ENCODE data around the gene DCHS1. TPM values are rescaled to one million over a fixed set of nuclear protein-coding genes. Genes with fewer than 3 reads are reported as not detected.
A peak's percentile ranks its signal among the peaks of the same experiment; 100 is the strongest.

DCHS1 gene
- total RNA-seq, 2 experiments from 2014 or later: 2.1 to 2.5 TPM

DNA sequence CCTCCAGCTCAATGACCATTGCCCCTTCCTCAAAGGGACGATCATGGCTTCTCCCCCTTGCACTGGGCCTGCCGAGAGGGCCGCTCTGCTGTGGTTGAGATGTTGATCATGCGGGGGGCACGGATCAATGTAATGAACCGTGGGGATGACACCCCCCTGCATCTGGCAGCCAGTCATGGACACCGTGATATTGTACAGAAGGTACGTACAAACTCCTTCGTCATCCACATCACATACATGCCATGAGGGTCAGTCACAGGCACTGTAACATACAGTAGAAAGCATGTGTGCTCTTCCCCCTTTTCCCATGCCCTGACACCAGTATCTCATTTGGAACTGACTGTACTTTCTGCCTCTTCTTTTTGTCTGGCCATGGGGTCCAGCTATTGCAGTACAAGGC is 47.6 kb downstream of the DCHS1 start:
- ATAC-seq (ENCODE audit: low read depth): no peak
- Mint-ChIP-seq H3K27me3 (no peaks in the 10 kb centered on the region), H3K27ac (no peak overlapping the region), H3K4me1 (peaks cover 38% of the 10 kb centered on the region), H3K4me3 (peak overlapping the region; percentile 44), H3K36me3 (peaks cover 25% of the 10 kb centered on the region), H3K9me3 (no peaks in the 10 kb centered on the region)
- POLR2A ChIA-PET: interaction anchor here (1.0 to 9.4 kb wide), 3 partner anchors 12 to 83 kb away, joined by 3 to 95 read pairs (median 3); partner anchors contain the start of gene TPP1
- DNase-seq: no peak

GRCh38 chr11:6607190-6607795 is 48.3 kb downstream of the DCHS1 start:
- POLR2A ChIA-PET: interaction anchor here (0.9 to 9.4 kb wide), 6 partner anchors 13 to 204 kb away, joined by 3 to 95 read pairs (median 3); partner anchors contain the start of gene TPP1
- H3K4me3 Mint-ChIP-seq: peak overlapping the region; percentile 44
- DNase-seq: no peak
- H3K27ac Mint-ChIP-seq: no peak overlapping the region
- no peaks in the 10 kb centered on the region for H3K9me3 Mint-ChIP-seq
- peaks cover 41% of the 10 kb centered on the region for H3K4me1 Mint-ChIP-seq
- ATAC-seq (ENCODE audit: low read depth): no peak
- H3K36me3 Mint-ChIP-seq: peaks cover 25% of the 10 kb centered on the region
- H3K27me3 Mint-ChIP-seq: no peaks in the 10 kb centered on the region

DNA sequence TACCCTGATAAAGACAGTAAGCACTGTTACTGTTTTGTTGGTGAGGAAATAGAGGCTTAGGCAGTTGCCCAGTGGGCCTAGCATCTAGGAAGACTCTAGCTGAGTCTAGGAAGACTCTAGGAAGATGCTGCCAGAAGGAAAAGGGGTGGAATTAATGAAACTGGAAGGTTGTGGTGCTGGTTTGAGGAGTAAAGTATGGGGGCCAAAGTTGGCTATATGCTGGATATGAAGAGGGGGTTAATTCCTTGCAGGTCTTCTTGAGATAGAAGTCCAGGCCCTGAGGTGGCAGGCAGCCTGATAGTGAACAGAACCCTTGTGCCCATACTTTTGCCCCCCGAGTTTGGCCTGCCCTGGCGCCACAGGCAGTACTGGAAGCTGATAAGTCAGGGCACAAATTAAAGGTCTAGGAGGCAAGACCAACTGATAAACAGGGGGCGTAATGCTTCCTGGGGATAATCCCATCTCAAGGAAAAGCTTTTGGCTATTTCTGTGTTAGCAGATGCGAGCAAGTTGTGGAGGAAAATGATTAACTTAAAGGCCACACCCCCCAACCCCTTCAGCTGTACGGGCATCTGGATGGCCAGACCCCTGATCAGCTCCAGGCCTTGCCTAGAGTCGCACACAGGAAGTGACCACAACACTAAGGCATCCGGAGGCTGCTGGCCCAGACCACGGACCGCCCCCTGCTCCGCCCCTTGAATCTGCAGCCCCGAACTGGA is 49.0 kb downstream of the DCHS1 start:
- Mint-ChIP-seq H3K27ac (no peak overlapping the region), H3K4me1 (peaks cover 45% of the 10 kb centered on the region), H3K4me3 (no peak overlapping the region), H3K36me3 (peaks cover 26% of the 10 kb centered on the region), H3K27me3 (no peaks in the 10 kb centered on the region), H3K9me3 (no peaks in the 10 kb centered on the region)
- POLR2A ChIA-PET: interaction anchor here (0.9 to 9.4 kb wide), 5 partner anchors 14 to 204 kb away, joined by 3 to 95 read pairs (median 3); partner anchors contain the start of gene TPP1
- DNase-seq (peak; percentile 79), ATAC-seq (ENCODE audit: low read depth) (peak; percentile 19)

DNA sequence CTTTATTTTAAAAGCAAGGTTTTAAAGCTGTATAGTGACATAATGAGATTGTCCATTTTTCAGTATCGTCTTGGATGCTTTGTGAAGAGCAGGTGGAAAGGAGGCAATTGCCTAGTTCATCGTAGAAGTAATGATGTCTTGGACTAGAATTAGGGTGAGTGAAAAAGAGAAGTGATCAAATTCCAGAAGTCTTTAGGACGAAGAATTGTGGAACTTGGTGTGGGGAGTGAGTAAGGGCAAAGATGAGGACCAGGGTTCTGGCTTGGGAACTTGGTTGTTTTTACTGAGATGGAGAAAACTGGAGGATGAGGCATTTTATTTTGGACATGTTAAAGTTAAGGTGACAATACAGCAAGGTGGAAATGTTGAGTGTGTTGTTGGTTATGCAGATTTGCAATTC is 50.8 kb downstream of the DCHS1 start:
- ATAC-seq (ENCODE audit: low read depth) (no peak), DNase-seq (no peak)
- Mint-ChIP-seq H3K4me3 (no peak overlapping the region), H3K27ac (no peak overlapping the region), H3K27me3 (no peaks in the 10 kb centered on the region), H3K36me3 (peaks cover 21% of the 10 kb centered on the region), H3K4me1 (peaks cover 35% of the 10 kb centered on the region), H3K9me3 (no peaks in the 10 kb centered on the region)
- POLR2A ChIA-PET: interaction anchor here (0.8 to 9.4 kb wide), 10 partner anchors 15 to 215 kb away, joined by 3 to 95 read pairs (median 4); partner anchors contain the start of genes MRPL17, SMPD1 and TPP1

DNA sequence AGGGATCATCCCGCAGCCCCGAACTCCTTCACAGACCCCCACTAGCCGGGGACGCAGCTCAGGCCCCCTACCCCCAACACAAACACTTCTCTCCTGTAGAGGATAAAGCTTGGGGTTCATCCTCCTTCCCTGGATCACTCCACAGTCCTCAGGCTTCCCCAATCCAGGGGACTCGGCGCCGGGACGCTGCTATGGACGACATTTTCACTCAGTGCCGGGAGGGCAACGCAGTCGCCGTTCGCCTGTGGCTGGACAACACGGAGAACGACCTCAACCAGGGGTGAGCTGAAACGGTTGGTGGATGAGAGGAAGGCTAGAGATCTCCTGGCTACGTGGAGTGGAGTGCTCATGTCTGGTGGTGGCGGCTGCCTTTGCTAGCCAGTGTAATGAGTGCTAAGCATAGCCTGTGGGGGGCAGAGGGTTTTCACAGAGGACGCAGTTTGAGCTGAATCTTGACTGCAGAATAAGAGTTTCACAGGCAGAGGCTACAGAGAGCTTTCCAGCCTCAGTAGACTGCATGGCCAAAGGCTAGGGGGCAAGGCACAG is 51.5 kb downstream of the DCHS1 start:
- H3K9me3 Mint-ChIP-seq: no peaks in the 10 kb centered on the region
- DNase-seq (peak; percentile 63), ATAC-seq (ENCODE audit: low read depth) (peak; percentile 59)
- no peak overlapping the region for H3K27ac Mint-ChIP-seq
- peaks cover 38% of the 10 kb centered on the region for H3K4me1 Mint-ChIP-seq
- POLR2A ChIA-PET: interaction anchor here (0.8 to 9.4 kb wide), 12 partner anchors 16 to 214 kb away, joined by 3 to 95 read pairs (median 4); partner anchors contain the start of genes ARFIP2, MRPL17, SMPD1 and TIMM10B
- no peaks in the 10 kb centered on the region for H3K27me3 Mint-ChIP-seq
- H3K4me3 Mint-ChIP-seq: no peak overlapping the region
- peaks cover 20% of the 10 kb centered on the region for H3K36me3 Mint-ChIP-seq

- Mint-ChIP-seq H3K36me3 (peaks cover 18% of the 10 kb centered on the region), H3K9me3 (no peaks in the 10 kb centered on the region), H3K4me3 (no peak within 1 kb of the TSS), H3K4me1 (peaks cover 35% of the 10 kb centered on the region), H3K27me3 (no peaks in the 10 kb centered on the region), H3K27ac (no peak within 1 kb of the TSS)
- DNase-seq (peak; percentile 90), ATAC-seq (ENCODE audit: low read depth) (peak; percentile 75)
- POLR2A ChIA-PET: interaction anchor here (0.7 to 9.4 kb wide), 19 partner anchors 8 to 143 kb away, joined by 3 to 95 read pairs (median 4); partner anchors contain the start of genes ARFIP2, MRPL17, TAF10 and TIMM10B
Measured at GRCh38 chr11:6603287-6604080, 52.1 kb downstream of the DCHS1 start, which contains the start of the genes ILK and RRP8. Gene ILK (plus strand): TSS chr11:6603774. CDS start chr11:6604272, 498 bp downstream. Gene RRP8 (minus strand): TSS chr11:6603616. CDS start chr11:6603502, 114 bp downstream.

DNA sequence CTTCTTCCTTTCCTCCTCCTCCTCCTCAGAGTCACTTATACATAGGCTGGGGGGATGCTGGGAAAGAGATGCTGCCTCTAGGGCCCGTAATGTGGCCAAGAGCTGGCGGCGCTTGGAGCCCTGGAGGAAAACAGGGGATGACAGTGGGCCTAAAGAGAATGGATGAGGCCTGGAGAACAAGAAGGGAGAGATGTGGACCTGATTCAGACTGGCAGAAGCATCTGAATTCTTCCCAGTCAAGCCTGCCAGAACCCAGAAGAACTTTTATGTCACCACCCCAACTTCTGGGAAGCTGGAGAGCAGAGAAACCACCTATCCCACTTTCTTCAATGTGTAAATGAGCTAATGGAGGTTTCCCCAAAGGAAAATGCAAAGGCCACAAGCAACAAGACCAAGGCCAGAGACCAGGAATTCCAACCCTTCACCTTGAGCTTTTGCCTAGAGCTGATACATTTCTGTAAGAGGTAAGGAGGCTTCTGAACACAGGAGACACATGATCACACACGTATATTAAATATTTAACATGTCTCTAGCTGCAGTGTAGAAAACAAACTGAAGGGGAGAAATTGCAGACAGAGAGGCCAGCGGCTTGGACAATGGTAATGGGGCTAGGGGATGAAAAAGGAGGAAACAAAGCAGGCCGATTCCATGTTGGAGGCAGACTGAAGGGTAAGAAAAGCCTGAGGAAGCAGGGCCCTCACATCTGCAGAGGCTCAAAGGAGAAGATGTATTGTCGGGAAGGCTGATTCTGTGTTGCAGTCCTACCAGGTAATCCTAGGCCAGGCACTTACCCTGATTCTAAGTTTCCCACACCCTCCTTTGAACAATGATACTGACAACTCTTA is 53.3 kb downstream of the DCHS1 start:
- POLR2A ChIA-PET: interaction anchor here (0.7 to 9.4 kb wide), 12 partner anchors 9 to 145 kb away, joined by 3 to 95 read pairs (median 4); partner anchors contain the start of genes ARFIP2, MRPL17, TAF10 and TIMM10B
- Mint-ChIP-seq H3K36me3 (peaks cover 23% of the 10 kb centered on the region), H3K9me3 (no peaks in the 10 kb centered on the region), H3K4me3 (no peak overlapping the region), H3K27ac (peak overlapping the region; percentile 74), H3K4me1 (peaks cover 28% of the 10 kb centered on the region), H3K27me3 (no peaks in the 10 kb centered on the region)
- ATAC-seq (ENCODE audit: low read depth) (no peak), DNase-seq (no peak)

DNA sequence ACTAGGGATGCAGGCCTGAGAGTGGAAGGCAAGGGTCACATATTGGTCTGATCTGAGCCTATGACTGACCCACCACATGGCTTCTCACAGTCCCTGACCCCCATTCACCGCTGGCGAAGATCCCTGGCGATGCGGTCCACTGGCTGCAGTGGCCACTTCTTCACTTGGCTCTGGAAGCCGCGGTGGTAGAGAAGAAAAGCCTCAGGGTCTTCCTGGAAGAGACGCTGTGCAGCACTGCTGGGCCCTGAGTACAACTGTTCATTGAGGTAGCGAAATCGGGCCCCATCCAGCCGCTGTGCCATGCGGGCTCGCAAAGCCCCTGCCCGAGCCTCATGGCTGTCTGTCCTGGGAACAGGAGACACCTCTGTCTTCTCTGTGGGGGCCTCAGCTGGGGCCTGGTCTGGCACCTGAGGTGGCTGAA is 54.6 kb downstream of the DCHS1 start:
- H3K4me3 Mint-ChIP-seq: no peak overlapping the region
- ATAC-seq (ENCODE audit: low read depth): no peak
- DNase-seq: no peak
- no peaks in the 10 kb centered on the region for H3K9me3 Mint-ChIP-seq
- H3K4me1 Mint-ChIP-seq: peaks cover 23% of the 10 kb centered on the region
- POLR2A ChIA-PET: no interaction called here
- no peaks in the 10 kb centered on the region for H3K27me3 Mint-ChIP-seq
- H3K27ac Mint-ChIP-seq: no peak overlapping the region
- peaks cover 22% of the 10 kb centered on the region for H3K36me3 Mint-ChIP-seq

DNA sequence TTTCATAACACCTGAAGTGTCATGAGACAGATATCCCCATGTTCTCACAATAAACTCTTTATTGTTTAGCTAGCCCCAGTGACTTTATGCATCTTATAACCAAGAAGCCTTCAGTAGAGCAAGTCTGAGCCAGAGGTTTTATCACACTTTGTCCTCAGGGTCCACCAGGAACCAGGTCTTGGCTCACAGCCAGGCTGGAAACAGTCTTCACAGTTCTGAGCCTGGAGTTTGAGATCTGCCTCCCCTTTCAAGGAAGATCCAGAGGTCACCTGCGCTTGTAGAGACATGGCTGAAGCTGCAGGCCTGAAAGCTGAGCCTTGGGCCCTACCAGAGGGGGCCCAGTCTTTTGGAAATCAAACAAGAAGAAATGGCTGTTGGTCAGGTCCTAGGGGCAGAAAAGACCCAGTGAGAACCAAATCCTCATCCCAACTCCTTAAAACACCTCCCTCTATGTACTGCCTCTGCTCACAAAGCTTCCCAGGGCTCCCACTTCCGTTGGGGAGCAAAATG is 55.7 kb downstream of the DCHS1 start:
- POLR2A ChIA-PET: interaction anchor here (1.0 to 1.8 kb wide), 2 partner anchors 12 to 83 kb away, joined by 3 to 4 read pairs; partner anchors contain the start of genes MRPL17 and TAF10
- Mint-ChIP-seq H3K4me3 (no peak overlapping the region), H3K36me3 (peaks cover 24% of the 10 kb centered on the region), H3K27me3 (no peaks in the 10 kb centered on the region), H3K9me3 (no peaks in the 10 kb centered on the region), H3K27ac (no peak overlapping the region), H3K4me1 (peaks cover 22% of the 10 kb centered on the region)
- DNase-seq: no peak
- no peak for ATAC-seq (ENCODE audit: low read depth)

- Mint-ChIP-seq H3K4me3 (no peak overlapping the region), H3K27me3 (no peaks in the 10 kb centered on the region), H3K9me3 (no peaks in the 10 kb centered on the region), H3K36me3 (peaks cover 25% of the 10 kb centered on the region), H3K27ac (peak overlapping the region; percentile 35), H3K4me1 (peaks cover 25% of the 10 kb centered on the region)
- no peak for ATAC-seq (ENCODE audit: low read depth)
- DNase-seq: no peak
- POLR2A ChIA-PET: interaction anchor here (1.8 kb wide), 1 partner anchor 84 kb away, joined by 4 read pairs; the partner anchor contains the start of gene MRPL17
Measured at GRCh38 chr11:6599449-6599848, 56.2 kb downstream of the DCHS1 start.

DNA sequence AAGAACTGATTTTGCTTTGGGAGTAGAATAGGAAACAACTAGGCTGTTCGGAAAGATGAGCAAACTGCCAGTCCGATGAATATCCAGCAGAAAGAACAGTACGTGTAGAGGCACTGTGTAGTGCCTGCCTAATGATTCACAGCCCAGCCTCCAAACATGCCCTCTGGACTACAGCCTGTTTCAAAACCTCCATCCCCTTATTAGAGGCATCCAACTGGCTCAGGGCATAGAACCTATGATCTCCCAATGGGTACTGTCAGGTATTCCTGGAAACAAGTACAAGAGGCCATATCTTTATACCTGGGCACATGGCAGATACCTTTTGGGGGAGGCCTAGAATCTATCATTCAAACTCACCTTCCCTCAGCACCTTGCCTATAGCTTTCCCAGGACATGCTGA is 57.1 kb downstream of the DCHS1 start:
- H3K27me3 Mint-ChIP-seq: no peaks in the 10 kb centered on the region
- ATAC-seq (ENCODE audit: low read depth) (no peak), DNase-seq (no peak)
- no peak overlapping the region for H3K27ac Mint-ChIP-seq
- POLR2A ChIA-PET: no interaction called here
- no peaks in the 10 kb centered on the region for H3K9me3 Mint-ChIP-seq
- no peak overlapping the region for H3K4me3 Mint-ChIP-seq
- peaks cover 30% of the 10 kb centered on the region for H3K4me1 Mint-ChIP-seq
- peaks cover 31% of the 10 kb centered on the region for H3K36me3 Mint-ChIP-seq

Data from activated naive CD8-positive, alpha-beta T cell treated with anti-CD3 and anti-CD28 coated beads, Interleukin-2, amount 10 ng/mL, durations not matched to agents 7 days and 5 days (primary cell).